OCI-LY1 (cell line): ENCODE measurements around the gene OSER1.
A peak's percentile ranks its signal among the peaks of the same experiment; 100 is the strongest.

ENCODE experiments used
- H2AFZ ChIP-seq: fragments of 200-600 bp; sonication (generic), shearing (Covaris generic); 2 replicates; pipeline ENCODE4 v1.6.0; 2014; ENCODE audit warnings: antibody characterized with exemption, mild to moderate bottlenecking, low read length
- H3F3A ChIP-seq: fragments of 200-600 bp; sonication (generic), shearing (Covaris generic); 2 replicates; pipeline ENCODE4 v1.6.0; 2014; ENCODE audit warnings: mild to moderate bottlenecking, antibody characterized with exemption, low read length, moderate library complexity; ENCODE audit not compliant: insufficient read depth
- H3K27ac ChIP-seq: fragments of 200-600 bp; sonication (generic); 2 replicates; pipeline ENCODE4 v1.5.1; 2014; ENCODE audit warnings: low read length, mixed run types, mild to moderate bottlenecking, low read depth; ENCODE audit not compliant: poor library complexity, severe bottlenecking
- H3K27me3 ChIP-seq: fragments of 200-600 bp; sonication (generic); 2 replicates; pipeline ENCODE4 v1.6.0; 2014; ENCODE audit warnings: antibody characterized with exemption, mild to moderate bottlenecking, low read length, moderate library complexity; ENCODE audit not compliant: insufficient read depth
- H3K36me3 ChIP-seq: fragments of 200-600 bp; sonication (generic); 2 replicates; pipeline ENCODE4 v1.6.1; 2014; ENCODE audit warnings: mild to moderate bottlenecking, antibody characterized with exemption, low read length, moderate library complexity, mixed read lengths; ENCODE audit not compliant: insufficient read depth
- H3K4me1 ChIP-seq: fragments of 200-600 bp; sonication (generic); 2 replicates; pipeline ENCODE4 v1.5.1; 2014; ENCODE audit warnings: mild to moderate bottlenecking, low read length, moderate library complexity; ENCODE audit not compliant: insufficient read depth, severe bottlenecking
- H3K4me2 ChIP-seq: fragments of 200-600 bp; sonication (generic), shearing (Covaris generic); 2 replicates; pipeline ENCODE4 v1.6.1; 2014; ENCODE audit warnings: low read length
- H3K4me3 ChIP-seq: fragments of 200-600 bp; sonication (generic); 2 replicates; pipeline ENCODE4 v1.5.1; 2014; ENCODE audit warnings: low read length, low read depth, mild to moderate bottlenecking, mixed read lengths; ENCODE audit not compliant: poor library complexity, severe bottlenecking
- H3K79me2 ChIP-seq: fragments of 200-600 bp; shearing (Covaris generic); 2 replicates; pipeline ENCODE4 v1.6.1; 2016; ENCODE audit warnings: mixed run types, low read length, mixed read lengths; ENCODE audit not compliant: insufficient read depth
- H3K9ac ChIP-seq: fragments of 200-600 bp; sonication (generic), shearing (Covaris generic); 2 replicates; pipeline ENCODE4 v1.6.1; 2014; ENCODE audit warnings: mild to moderate bottlenecking, low read length, mixed read lengths
- H3K9me2 ChIP-seq: fragments of 200-600 bp; sonication (generic), shearing (Covaris generic); 2 replicates; pipeline ENCODE4 v1.6.1; 2014; ENCODE audit warnings: low read depth, mild to moderate bottlenecking, low read length, mixed read lengths
- H3K9me3 ChIP-seq: fragments of 200-600 bp; shearing (Covaris generic); 2 replicates; pipeline ENCODE4 v1.6.1; 2014; ENCODE audit warnings: low read length, mixed read lengths
- H4K20me1 ChIP-seq: fragments of 200-600 bp; sonication (generic), shearing (Covaris generic); 2 replicates; pipeline ENCODE4 v1.6.0; 2016; ENCODE audit warnings: mild to moderate bottlenecking, low read length; ENCODE audit not compliant: insufficient read depth
- EZH2 ChIP-seq: fragments of 200-600 bp; sonication (generic), shearing (Covaris generic); IDR thresholded peaks from 2 replicates; pipeline ENCODE4 v1.8.0; 2017; ENCODE audit warnings: borderline replicate concordance, mixed run types, mild to moderate bottlenecking, antibody characterized with exemption, low read length, moderate library complexity, mixed read lengths
- TF ChIP-seq, protein P1 (sequence below): fragments of 200-600 bp; sonication (generic), shearing (Covaris generic); IDR thresholded peaks from 2 replicates; pipeline ENCODE4 v1.5.1; 2017; ENCODE audit warnings: mild to moderate bottlenecking, antibody characterized with exemption, low read length, moderate library complexity, mixed read lengths

OSER1 gene

DNA sequence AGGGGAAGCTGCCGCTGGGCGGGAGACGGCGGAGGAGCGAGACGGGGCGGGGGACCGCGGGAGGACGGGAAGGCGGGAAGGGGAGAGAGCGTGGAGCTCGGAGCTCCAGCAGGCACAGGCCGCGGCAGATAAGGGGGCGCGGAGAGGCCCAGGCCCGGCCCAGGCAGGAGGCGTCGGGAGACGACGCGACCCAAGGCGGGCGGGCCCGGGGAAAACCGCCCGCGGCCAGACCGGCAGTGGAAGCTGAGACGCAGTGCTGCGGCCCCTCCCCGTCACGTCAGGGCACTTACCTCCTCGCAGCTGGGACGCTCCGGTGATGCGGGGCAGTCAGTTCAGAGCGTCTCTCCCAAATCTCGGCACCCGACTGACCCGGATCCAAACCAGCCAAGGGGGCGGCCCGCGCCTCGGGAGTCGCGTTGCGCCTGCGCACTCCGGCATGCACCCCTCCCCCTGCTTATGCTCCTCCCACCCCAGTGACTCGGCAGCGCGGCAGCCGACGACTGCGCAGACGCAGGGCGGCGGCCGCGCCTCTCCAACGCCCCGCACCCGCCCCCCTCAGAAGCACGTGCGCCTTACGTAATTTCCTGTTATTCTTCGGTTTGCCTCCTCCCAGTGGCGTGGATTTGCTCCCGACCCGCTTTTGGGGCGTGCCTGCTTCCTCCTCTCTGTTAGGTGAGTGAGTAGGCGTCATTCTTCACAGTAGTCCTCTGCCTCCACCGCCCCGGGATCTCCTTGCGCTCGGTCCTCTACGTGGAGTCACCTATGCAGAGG, at the start of gene OSER1:
TSS of gene OSER1 (minus strand) at position 366 of the 771 bp plus-strand sequence. CDS start 3,814 bp downstream, outside the sequence.
- peak within 1 kb of the TSS; percentile 25 for H3K27ac ChIP-seq
- no peaks in the 10 kb centered on the region for H3K9me3 ChIP-seq
- 0 out of 2 replicates have a peak, but pooled peaks cover 3% of the 10 kb centered on the region for H4K20me1 ChIP-seq
- H3K9me2 ChIP-seq, result no peaks in the 10 kb centered on the region
- H3K36me3 ChIP-seq, result peaks cover 7% of the 10 kb centered on the region; the same call in 1 of the 2 replicates
- H3K9ac ChIP-seq, result peak within 1 kb of the TSS; percentile 85
- no peak for TF ChIP-seq EZH2
- TF ChIP-seq, protein P1, sequence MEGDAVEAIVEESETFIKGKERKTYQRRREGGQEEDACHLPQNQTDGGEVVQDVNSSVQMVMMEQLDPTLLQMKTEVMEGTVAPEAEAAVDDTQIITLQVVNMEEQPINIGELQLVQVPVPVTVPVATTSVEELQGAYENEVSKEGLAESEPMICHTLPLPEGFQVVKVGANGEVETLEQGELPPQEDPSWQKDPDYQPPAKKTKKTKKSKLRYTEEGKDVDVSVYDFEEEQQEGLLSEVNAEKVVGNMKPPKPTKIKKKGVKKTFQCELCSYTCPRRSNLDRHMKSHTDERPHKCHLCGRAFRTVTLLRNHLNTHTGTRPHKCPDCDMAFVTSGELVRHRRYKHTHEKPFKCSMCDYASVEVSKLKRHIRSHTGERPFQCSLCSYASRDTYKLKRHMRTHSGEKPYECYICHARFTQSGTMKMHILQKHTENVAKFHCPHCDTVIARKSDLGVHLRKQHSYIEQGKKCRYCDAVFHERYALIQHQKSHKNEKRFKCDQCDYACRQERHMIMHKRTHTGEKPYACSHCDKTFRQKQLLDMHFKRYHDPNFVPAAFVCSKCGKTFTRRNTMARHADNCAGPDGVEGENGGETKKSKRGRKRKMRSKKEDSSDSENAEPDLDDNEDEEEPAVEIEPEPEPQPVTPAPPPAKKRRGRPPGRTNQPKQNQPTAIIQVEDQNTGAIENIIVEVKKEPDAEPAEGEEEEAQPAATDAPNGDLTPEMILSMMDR, result no peak
- H3K4me3 ChIP-seq, result peak within 1 kb of the TSS; percentile 84
- H2AFZ ChIP-seq, result peak within 1 kb of the TSS; percentile 2; the same call in 1 of the 2 replicates
- peak within 1 kb of the TSS; percentile 90 for H3K4me2 ChIP-seq
- no peaks in the 10 kb centered on the region for H3K27me3 ChIP-seq
- H3F3A ChIP-seq, result no peaks in the 10 kb centered on the region
- peaks cover 32% of the 10 kb centered on the region for H3K79me2 ChIP-seq
- peaks cover 39% of the 10 kb centered on the region for H3K4me1 ChIP-seq

DNA sequence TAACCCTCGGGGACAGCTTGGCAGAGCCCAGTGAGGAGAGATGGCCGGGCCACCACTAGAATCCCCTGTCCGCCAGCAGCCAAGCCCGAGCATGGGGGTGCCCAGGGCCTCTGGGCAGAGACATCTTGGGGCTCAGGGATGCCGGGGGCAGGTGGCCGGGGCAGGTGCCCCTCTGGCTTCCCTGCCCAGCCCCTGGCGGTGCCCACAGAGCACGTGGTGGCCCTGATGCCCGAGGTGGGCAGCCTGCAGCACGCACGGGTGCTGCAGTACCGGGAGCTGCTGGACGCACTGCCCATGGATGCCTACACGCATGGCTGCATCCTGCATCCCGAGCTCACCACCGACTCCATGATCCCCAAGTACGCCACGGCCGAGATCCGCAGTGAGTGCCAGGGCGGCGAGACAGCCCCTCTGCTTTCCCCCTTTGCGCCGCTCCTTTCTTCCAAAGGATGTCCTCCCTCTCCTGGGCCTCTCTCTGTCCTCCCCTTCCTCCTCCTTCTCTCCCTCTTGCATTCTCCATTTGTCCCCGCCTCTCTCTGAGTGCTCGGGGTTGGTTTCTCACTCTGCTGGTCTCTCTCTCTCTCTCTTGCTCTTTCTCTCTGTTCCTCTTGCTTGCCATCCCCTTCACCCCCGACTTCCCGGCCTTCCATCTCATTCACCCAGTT, 47.8 kb upstream of the OSER1 start:
- Histone ChIP-seq H3K4me2 (no peak overlapping the region), H3K4me1 (no peaks in the 10 kb centered on the region), H3K9me2 (no peaks in the 10 kb centered on the region), H3K9me3 (no peaks in the 10 kb centered on the region), H3K27ac (no peak overlapping the region), H3K9ac (no peak overlapping the region), H3K27me3 (no peaks in the 10 kb centered on the region; the same call in 1 of the 2 replicates), H4K20me1 (no peaks in the 10 kb centered on the region), H2AFZ (no peak overlapping the region), H3K79me2 (no peaks in the 10 kb centered on the region), H3F3A (no peaks in the 10 kb centered on the region), H3K4me3 (no peak overlapping the region), H3K36me3 (no peaks in the 10 kb centered on the region)
- TF ChIP-seq EZH2, result no peak
- TF ChIP-seq, protein P1, result no peak

DNA sequence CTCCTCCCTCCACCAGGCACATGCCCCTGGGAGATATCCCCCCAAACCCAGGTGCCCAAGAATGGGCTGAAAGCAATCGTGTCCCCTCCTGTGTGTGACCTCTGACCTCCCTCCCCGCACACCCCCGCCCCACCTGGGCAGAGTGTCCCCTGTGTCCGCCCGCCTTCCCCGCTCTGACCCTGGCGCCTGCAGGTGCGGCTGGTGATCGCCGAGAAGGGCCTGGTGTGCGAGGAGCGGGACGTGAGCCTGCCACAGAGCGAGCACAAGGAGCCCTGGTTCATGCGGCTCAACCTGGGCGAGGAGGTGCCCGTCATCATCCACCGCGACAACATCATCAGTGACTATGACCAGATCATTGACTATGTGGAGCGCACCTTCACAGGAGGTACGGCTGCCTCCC, 46.4 kb upstream of the OSER1 start:
- H4K20me1 ChIP-seq, result no peaks in the 10 kb centered on the region
- no peaks in the 10 kb centered on the region; the same call in 1 of the 2 replicates for H3K27me3 ChIP-seq
- H3K36me3 ChIP-seq, result no peaks in the 10 kb centered on the region
- H3K4me2 ChIP-seq, result no peak overlapping the region
- H3K27ac ChIP-seq, result no peak overlapping the region
- no peak for TF ChIP-seq EZH2
- TF ChIP-seq, protein P1, result no peak
- H2AFZ ChIP-seq, result no peak overlapping the region
- no peaks in the 10 kb centered on the region for H3K4me1 ChIP-seq
- H3F3A ChIP-seq, result no peaks in the 10 kb centered on the region
- H3K9me2 ChIP-seq, result no peaks in the 10 kb centered on the region
- no peak overlapping the region for H3K9ac ChIP-seq
- no peaks in the 10 kb centered on the region for H3K9me3 ChIP-seq
- H3K4me3 ChIP-seq, result no peak overlapping the region
- H3K79me2 ChIP-seq, result no peaks in the 10 kb centered on the region
